ENCODE results near the gene CLEC12A.

- TF ChIP-seq, protein P1, sequence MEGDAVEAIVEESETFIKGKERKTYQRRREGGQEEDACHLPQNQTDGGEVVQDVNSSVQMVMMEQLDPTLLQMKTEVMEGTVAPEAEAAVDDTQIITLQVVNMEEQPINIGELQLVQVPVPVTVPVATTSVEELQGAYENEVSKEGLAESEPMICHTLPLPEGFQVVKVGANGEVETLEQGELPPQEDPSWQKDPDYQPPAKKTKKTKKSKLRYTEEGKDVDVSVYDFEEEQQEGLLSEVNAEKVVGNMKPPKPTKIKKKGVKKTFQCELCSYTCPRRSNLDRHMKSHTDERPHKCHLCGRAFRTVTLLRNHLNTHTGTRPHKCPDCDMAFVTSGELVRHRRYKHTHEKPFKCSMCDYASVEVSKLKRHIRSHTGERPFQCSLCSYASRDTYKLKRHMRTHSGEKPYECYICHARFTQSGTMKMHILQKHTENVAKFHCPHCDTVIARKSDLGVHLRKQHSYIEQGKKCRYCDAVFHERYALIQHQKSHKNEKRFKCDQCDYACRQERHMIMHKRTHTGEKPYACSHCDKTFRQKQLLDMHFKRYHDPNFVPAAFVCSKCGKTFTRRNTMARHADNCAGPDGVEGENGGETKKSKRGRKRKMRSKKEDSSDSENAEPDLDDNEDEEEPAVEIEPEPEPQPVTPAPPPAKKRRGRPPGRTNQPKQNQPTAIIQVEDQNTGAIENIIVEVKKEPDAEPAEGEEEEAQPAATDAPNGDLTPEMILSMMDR (IDR thresholded peaks at IDR 0.05; ENCODE audit: low read length) = no peak
- TF ChIP-seq EZH2 (optimal IDR thresholded peaks at IDR 0.05; ENCODE audit: low read depth, low read length) = no peak
These were observed 54.0 kb downstream of the CLEC12A start for GRCh38 chr12:10025236-10025635.
